ENCODE measurements around the gene NFX1. TPM values are rescaled to one million over a fixed set of nuclear protein-coding genes. Genes with fewer than 3 reads are reported as not detected.
"Not testable (repeated sequence)": the region's sequence is repeated elsewhere in the genome, so short reads cannot be mapped to it uniquely, and the experiment has no call there.

Gene NFX1
- total RNA-seq, 1 donor from 2014 or later = 13.0 TPM

DNA sequence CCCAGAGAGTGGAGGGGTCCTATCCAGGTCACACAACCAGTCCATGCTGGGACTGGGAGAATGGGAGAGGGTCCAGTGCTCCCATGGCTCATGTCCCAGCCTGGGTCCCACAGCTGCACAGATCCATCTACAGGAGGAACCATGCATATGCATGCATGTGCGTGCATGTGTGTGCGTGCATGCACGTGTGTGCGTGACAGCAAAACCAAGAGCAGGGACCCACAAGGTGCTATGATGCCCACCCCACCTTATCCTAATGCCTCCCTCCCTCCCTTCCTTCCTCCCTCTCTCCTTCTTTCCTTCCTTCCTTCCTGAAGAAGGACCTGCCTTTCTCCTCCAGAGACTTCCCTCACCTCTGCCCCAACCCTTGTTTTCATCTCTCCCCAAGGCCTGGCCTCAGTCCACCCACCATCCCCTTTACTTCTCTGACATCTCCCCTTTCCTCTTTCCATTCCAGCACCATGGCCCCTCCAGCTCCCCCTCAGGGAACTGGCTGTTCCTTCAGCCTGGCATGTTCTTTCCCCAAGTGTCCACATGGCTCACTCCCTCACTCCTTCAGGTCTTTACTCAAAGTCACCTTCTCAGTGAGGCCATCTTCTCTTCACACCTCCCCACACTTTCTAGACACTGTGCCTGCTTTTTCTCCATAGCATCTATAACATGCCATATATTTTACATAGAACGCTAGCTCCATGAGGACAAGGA lies 90.2 kb downstream of the NFX1 start:
- no peak overlapping the region for H3K4me3 ChIP-seq
- H3K79me2 ChIP-seq (ENCODE audit: low read depth) = no peaks in the 10 kb centered on the region
- no peaks in the 10 kb centered on the region for H3K36me3 ChIP-seq
- H3K9me3 Mint-ChIP-seq = no peaks in the 10 kb centered on the region
- H3K27ac Mint-ChIP-seq = peak overlapping the region; percentile 95
- peaks cover 19% of the 10 kb centered on the region for H3K4me1 ChIP-seq
- peaks cover 12% of the 10 kb centered on the region for H3F3A ChIP-seq (ENCODE audit: low read depth)
- H3K27ac ChIP-seq = no peak overlapping the region
- peaks cover 5% of the 10 kb centered on the region for H3K27me3 Mint-ChIP-seq (ENCODE audit: insufficient read depth, low read depth)
- H3K27me3 ChIP-seq = no peaks in the 10 kb centered on the region
- H3K36me3 Mint-ChIP-seq = no peaks in the 10 kb centered on the region
- TF ChIP-seq EZH2 (IDR thresholded peaks at IDR 0.05) = no peak
- TF ChIP-seq, protein P1, sequence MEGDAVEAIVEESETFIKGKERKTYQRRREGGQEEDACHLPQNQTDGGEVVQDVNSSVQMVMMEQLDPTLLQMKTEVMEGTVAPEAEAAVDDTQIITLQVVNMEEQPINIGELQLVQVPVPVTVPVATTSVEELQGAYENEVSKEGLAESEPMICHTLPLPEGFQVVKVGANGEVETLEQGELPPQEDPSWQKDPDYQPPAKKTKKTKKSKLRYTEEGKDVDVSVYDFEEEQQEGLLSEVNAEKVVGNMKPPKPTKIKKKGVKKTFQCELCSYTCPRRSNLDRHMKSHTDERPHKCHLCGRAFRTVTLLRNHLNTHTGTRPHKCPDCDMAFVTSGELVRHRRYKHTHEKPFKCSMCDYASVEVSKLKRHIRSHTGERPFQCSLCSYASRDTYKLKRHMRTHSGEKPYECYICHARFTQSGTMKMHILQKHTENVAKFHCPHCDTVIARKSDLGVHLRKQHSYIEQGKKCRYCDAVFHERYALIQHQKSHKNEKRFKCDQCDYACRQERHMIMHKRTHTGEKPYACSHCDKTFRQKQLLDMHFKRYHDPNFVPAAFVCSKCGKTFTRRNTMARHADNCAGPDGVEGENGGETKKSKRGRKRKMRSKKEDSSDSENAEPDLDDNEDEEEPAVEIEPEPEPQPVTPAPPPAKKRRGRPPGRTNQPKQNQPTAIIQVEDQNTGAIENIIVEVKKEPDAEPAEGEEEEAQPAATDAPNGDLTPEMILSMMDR (IDR thresholded peaks at IDR 0.05) = no peak
- TF ChIP-seq EZH2phosphoT487 (IDR thresholded peaks at IDR 0.05) = no peak
- H3K4me1 Mint-ChIP-seq = peaks cover 34% of the 10 kb centered on the region
- no peaks in the 10 kb centered on the region for H4K20me1 ChIP-seq (ENCODE audit: low read depth)
- H3K9ac ChIP-seq = no peak overlapping the region
- H3K4me2 ChIP-seq = peak overlapping the region; percentile 20
- peak overlapping the region; percentile 24 for H3K4me3 Mint-ChIP-seq
- H3K9me3 ChIP-seq (ENCODE audit: low read depth) = no peaks in the 10 kb centered on the region
- DNase-seq (ENCODE audit: low spot score) = no peak
- H2AFZ ChIP-seq (replicated peaks) = peak overlapping the region; percentile 51

DNA sequence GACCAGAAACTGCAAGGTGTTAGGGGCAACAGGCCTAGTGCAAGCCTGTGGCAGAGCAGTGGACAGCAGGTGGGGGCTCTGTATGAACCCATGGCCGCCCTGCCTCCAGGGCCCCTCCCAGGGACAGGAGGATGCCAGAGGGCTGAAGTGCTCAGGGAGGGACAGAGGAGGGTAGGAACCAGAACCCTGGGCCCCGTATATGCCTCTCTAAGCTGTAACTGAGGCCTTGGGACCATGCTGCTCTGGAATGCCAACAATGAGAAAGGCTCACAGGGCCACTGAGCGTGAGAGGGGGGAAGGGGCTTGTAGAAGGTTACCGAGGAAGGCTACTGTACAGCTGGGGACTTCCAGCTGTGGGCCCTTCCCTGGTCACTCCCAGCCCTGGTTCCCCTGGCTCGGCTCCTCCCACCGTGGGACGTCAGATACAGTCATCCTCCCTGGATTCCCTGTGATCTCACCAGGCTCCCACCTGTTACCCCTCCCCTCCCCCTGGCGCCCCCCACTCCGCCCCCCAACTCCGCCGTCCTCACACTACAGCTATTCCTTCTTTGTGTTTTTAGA lies 91.0 kb downstream of the NFX1 start:
- Mint-ChIP-seq H3K9me3 (no peaks in the 10 kb centered on the region), H3K4me1 (peaks cover 27% of the 10 kb centered on the region), H3K27ac (peak overlapping the region; percentile 95), H3K36me3 (no peaks in the 10 kb centered on the region), H3K4me3 (peak overlapping the region; percentile 24), H3K27me3 (ENCODE audit: insufficient read depth, low read depth) (peaks cover 5% of the 10 kb centered on the region)
- Histone ChIP-seq H3K4me1 (peaks cover 19% of the 10 kb centered on the region), H3K79me2 (ENCODE audit: low read depth) (no peaks in the 10 kb centered on the region), H3F3A (ENCODE audit: low read depth) (peaks cover 4% of the 10 kb centered on the region), H3K27ac (no peak overlapping the region), H3K4me2 (peak overlapping the region; percentile 20), H4K20me1 (ENCODE audit: low read depth) (no peaks in the 10 kb centered on the region), H2AFZ (replicated peaks) (peak overlapping the region; percentile 51), H3K27me3 (no peaks in the 10 kb centered on the region), H3K9me3 (ENCODE audit: low read depth) (no peaks in the 10 kb centered on the region), H3K4me3 (no peak overlapping the region), H3K9ac (no peak overlapping the region), H3K36me3 (no peaks in the 10 kb centered on the region)
- TF ChIP-seq, protein P1 (IDR thresholded peaks at IDR 0.05) = no peak
- no peak for TF ChIP-seq EZH2phosphoT487 (IDR thresholded peaks at IDR 0.05)
- no peak for TF ChIP-seq EZH2 (IDR thresholded peaks at IDR 0.05)
- DNase-seq (ENCODE audit: low spot score) = peak; percentile 84

DNA sequence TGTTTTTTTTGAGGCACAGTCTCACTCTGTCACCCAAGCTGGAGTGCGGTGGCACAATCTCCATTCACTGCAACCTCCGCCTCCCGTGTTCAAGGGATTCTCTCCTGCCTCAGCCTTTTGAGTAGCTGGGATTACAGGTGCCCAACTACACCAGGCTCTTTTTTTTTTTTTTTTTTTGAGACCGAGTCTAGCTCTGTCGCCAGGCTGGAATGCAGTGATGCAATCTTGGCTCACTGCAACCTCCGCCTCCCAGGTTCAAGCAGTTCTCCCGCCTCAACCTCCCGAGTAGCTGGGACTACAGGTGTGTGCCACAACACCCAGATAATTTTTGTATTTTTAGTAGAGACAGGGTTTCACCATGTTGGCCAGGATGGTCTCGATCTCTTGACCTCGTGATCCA lies 92.1 kb downstream of the NFX1 start:
- not testable (repeated sequence) for H3K9ac ChIP-seq; H3K4me3 ChIP-seq; H3K27me3 Mint-ChIP-seq (ENCODE audit: insufficient read depth, low read depth); H2AFZ ChIP-seq (replicated peaks); H3K79me2 ChIP-seq (ENCODE audit: low read depth); H3K4me3 Mint-ChIP-seq; H3K9me3 Mint-ChIP-seq; H3K9me3 ChIP-seq (ENCODE audit: low read depth); H3K36me3 ChIP-seq; H3K4me2 ChIP-seq; H3K27me3 ChIP-seq; DNase-seq (ENCODE audit: low spot score); H4K20me1 ChIP-seq (ENCODE audit: low read depth); H3K36me3 Mint-ChIP-seq; H3K27ac ChIP-seq; H3K27ac Mint-ChIP-seq; H3F3A ChIP-seq (ENCODE audit: low read depth)
- H3K4me1 ChIP-seq = peaks cover 16% of the 10 kb centered on the region
- H3K4me1 Mint-ChIP-seq = peaks cover 22% of the 10 kb centered on the region

DNA sequence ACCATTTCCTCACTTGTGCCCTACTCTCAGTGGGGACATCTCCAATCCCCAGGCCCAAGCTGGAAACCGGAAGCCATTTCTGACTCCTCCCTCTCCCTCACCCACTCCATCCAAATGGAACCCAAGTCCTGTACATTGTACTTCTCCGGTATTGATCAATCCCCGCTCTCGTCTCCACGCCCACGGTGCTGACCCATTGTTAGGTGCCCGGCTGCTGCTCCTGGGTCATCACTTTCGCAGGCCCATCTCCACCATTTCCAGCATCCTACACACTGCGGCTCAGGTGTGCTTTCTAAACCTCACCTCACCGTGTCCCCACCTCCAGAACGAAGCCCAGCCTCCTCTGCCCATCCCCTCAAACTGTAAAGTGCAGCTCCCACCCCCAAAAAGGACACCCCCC lies 93.1 kb downstream of the NFX1 start:
- not testable (repeated sequence) for H3K36me3 ChIP-seq; H3F3A ChIP-seq (ENCODE audit: low read depth); H3K79me2 ChIP-seq (ENCODE audit: low read depth); H3K4me2 ChIP-seq; H3K36me3 Mint-ChIP-seq; DNase-seq (ENCODE audit: low spot score); H3K27me3 ChIP-seq; H3K4me3 Mint-ChIP-seq; H3K9ac ChIP-seq; H2AFZ ChIP-seq (replicated peaks); H3K9me3 ChIP-seq (ENCODE audit: low read depth); H3K27ac ChIP-seq; H4K20me1 ChIP-seq (ENCODE audit: low read depth); H3K4me3 ChIP-seq; H3K9me3 Mint-ChIP-seq
- Mint-ChIP-seq H3K4me1 (peaks cover 29% of the 10 kb centered on the region), H3K27me3 (ENCODE audit: insufficient read depth, low read depth) (peaks cover 11% of the 10 kb centered on the region), H3K27ac (peak overlapping the region; percentile 72)
- H3K4me1 ChIP-seq = peaks cover 20% of the 10 kb centered on the region

DNA sequence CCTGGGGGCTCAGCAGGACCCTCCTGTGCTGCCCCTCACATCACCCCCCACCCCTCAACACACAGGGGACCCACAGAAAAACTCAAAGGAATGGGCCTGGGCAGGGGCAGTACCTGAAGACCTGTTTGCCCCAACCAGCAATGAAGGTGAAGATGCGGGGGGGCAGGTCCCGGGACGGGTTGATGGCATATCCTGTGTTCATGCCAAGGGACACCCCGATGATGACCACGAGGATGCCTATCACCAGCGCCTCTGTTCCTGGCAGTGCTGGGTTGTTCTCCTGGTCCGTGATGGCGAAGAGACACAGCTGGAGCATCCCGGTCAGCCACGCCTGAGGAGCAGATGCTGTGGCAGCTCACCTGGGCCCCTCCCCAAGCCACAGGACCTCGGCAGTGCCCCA lies 95.2 kb downstream of the NFX1 start:
- peaks cover 21% of the 10 kb centered on the region for H3K4me1 ChIP-seq
- not testable (repeated sequence) for H3K9ac ChIP-seq; H4K20me1 ChIP-seq (ENCODE audit: low read depth); H3F3A ChIP-seq (ENCODE audit: low read depth); H2AFZ ChIP-seq (replicated peaks); H3K36me3 Mint-ChIP-seq; H3K27ac ChIP-seq; H3K79me2 ChIP-seq (ENCODE audit: low read depth); H3K27ac Mint-ChIP-seq; H3K36me3 ChIP-seq; H3K27me3 ChIP-seq; H3K4me2 ChIP-seq; H3K9me3 ChIP-seq (ENCODE audit: low read depth); H3K4me3 Mint-ChIP-seq; H3K9me3 Mint-ChIP-seq; H3K4me3 ChIP-seq; DNase-seq (ENCODE audit: low spot score)
- H3K4me1 Mint-ChIP-seq = peaks cover 38% of the 10 kb centered on the region
- H3K27me3 Mint-ChIP-seq (ENCODE audit: insufficient read depth, low read depth) = peaks cover 16% of the 10 kb centered on the region

DNA sequence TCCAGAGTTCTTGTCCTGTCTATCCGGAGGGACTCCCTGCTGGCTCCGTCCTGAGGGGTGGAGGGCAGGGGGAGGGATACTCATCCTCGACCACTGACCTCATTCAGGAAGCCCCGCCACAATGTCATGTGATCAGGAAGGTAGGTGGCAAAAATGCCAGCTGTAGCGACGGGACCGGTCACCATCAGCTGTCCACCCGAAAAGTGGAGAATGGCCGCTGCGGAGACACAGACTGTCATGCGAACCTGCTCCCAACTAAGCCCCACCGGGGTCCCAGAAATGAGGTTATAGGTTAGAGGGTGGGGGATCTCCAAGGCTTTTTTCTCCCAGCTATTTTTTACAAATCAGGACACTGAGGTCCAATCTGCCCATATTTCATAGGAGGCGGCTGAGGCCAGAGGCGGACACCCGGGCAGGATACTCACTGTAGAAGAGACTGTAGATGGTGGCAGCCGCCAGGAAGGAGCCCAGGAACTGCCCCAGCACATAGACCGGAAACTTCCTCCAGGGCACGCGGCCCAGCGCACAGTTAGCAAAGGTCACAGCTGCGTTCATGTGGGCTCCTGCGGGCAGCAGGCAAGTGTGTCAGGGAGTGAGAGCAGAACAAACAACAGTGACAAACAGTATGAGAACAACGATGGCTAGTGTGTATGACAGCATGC lies 95.8 kb downstream of the NFX1 start:
- not testable (repeated sequence) for H3K36me3 Mint-ChIP-seq; H4K20me1 ChIP-seq (ENCODE audit: low read depth); H3K27me3 ChIP-seq; H3K4me3 ChIP-seq; H3K9me3 ChIP-seq (ENCODE audit: low read depth); H3K27ac ChIP-seq; H3K4me3 Mint-ChIP-seq; H3K79me2 ChIP-seq (ENCODE audit: low read depth); H3K9me3 Mint-ChIP-seq; H3K27ac Mint-ChIP-seq; H3K36me3 ChIP-seq; H3K4me2 ChIP-seq; H3F3A ChIP-seq (ENCODE audit: low read depth); H3K9ac ChIP-seq; H2AFZ ChIP-seq (replicated peaks); DNase-seq (ENCODE audit: low spot score)
- H3K27me3 Mint-ChIP-seq (ENCODE audit: insufficient read depth, low read depth) = peaks cover 16% of the 10 kb centered on the region
- peaks cover 36% of the 10 kb centered on the region for H3K4me1 Mint-ChIP-seq
- H3K4me1 ChIP-seq = peaks cover 19% of the 10 kb centered on the region
